Measurements from ENCODE around the gene CALML5. TPM values are rescaled to one million over a fixed set of nuclear protein-coding genes. Genes with fewer than 3 reads are reported as not detected.

CALML5 gene
- polyA plus RNA-seq, 1 donor = 0.99 TPM

DNA sequence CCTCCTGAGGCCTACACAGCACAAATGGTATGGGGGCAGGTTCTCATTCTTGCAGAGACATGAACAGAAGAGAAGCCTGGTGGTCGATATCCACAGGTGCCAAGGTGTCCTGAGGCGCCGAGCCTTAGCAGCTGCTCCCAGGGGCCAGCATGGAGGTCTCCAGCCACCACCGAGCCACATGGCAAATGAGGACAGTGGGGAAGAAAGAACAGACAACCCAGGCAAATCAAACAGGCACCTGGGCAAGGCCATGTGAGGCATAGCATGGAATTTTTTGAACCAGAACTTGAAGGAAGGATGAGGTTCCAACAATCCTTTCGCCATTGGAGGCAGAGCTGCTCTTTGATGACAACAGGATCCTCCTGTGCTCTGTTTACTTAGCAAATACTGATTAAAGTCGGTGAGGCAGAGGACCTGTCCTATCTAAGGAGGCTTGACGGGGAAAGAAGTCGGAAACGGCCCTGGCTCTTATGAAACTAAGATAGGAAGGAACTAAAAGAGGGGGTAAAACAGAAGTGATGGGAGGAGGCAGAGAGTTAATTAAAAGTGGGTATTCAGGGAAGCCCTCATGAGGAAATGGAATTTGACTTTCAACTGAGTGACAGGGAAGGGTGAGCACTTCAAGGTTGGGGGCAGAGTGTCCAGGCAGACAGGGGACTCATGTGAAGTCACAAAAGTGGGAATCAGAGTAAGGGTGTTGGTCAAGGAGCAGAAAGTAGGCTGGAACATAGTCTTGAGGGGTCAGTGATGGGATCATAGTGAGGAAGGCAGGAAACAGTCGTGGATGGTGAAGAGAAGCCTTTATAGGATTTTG, 16.8 kb upstream of the CALML5 start:
- DNase-seq = no peak

DNA sequence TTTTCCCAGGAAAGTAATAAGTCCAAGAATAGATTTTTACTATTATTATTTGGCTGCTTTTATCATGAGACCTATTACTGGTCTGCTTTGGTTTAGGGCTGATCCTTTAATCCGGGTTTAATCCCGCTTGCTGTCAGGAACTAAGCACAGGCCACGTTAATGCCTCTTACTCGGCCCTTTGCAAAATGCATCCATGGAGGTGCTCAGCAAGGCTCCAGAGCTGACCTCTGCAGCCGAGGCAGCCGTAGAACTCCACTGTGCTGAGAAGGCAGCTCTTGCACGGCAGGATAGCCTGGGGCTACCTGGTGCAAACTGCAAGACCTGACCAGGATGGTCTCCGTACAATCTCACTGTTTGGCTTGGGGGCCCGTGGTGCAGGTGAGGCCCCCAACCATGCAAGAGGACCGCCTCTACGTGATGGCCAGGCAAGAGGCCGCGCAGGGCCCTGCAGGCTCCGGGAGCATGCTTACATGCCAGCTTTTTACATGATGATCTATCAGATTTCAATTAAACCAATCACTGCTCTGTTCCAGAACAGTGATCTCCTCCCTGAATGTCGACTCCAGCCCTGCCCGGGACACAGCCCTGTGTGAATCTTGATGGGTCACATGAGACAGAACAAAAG, 15.0 kb upstream of the CALML5 start:
- DNase-seq = no peak

DNA sequence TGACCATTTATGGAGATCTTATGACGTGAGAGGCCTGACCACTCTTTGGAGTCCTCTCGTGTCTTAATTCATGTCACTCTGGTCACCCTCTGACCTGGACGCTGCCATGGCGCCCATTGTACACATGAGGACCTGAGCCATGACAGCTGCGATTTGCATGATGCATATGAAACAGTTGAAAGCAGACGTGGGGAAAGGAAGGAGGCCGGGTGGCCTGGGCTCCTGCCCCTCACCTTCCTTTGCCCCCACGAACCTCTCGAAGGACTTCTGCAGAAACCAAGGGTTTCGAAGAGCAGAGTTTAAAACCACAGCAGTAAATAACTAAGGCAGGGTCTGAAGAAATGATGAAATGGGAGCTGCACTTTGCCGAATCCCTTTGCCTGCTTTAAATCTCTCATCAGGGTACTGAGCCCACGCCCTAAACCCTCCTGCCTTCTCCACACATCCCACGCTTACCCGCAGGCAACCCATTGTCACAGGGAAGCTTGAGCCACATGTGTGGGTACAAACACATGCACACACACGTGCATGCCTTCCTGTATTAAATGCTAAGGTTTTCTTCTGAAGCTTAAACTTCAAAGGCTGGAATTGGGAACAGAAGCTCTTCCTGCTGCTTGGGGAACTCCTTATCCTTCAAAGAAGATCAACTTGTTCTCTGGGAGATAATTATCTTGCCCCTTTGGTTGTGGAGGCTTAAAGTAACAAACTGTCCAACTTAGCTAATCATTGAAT, 13.7 kb upstream of the CALML5 start:
- DNase-seq = no peak

DNA sequence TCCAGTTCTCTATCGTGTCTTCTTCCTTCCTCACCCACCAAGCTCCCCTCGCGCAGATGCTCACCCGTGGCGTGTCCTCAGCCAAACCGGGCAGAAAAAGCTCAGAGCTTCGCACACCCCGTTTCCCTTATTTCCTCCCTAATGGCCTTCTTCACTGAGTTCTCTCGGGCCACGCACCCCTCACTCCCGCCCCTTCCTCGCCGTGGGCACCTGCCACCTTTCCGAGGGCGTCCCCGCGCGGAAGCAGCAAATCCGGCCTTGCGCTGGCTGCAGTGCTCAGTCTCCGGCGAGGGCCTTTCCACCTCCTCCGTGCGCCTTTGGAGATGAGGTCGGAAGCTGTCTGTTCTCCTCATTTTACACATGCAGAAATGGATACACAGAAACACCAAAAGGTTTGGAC, 13.0 kb upstream of the CALML5 start:
- DNase-seq = no peak

DNA sequence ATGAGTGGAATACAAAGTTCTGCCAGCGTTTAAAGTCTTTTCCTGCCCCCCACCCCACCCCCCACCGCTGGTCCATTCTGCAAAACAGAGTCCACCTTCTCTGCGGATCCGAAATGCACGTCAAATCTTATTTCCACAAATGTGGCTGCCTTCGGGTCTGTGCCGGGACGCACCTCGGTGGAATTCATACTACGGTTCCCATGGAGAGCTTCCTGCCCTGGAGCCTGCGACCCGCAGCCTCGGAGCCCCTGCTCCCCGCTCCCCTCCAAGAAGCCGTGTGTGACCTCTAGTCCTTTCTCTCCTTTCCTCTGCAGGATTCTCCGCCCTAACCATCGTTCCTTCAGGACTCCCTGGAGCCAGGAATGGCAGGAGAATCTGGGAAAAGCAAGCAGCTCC, 12.5 kb upstream of the CALML5 start:
- DNase-seq = no peak

DNA sequence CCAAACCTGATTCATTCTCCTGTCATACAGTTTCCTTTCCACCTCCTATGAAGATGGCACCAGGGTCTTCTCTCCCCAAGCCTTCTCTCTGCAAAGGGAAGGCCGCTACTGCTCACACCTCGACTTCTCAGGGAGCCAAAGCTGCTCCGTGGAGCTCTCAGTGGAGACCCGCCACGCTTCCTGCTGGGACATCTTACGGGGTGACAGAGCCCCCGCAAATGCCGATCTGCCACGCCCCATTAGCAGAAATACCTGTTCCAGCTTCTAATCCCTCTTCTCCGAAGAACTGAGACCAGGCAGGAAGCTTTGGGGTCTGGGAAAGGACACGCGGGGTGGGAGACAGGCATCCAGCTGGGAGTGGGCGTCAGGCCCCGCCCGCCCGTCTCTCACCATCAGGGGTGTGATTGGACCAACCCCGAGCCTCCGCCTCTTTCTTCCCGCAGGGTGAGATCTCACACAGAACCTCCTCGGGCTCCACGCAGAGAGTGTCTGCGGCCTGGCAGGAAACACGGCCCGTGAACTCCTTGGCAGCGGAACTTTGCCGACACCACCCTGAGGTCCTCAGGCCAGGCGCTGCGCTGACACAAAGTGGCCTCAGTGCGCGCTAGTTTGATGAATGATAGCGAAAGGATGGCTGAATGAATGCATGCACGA, 12.0 kb upstream of the CALML5 start:
- DNase-seq = no peak

DNA sequence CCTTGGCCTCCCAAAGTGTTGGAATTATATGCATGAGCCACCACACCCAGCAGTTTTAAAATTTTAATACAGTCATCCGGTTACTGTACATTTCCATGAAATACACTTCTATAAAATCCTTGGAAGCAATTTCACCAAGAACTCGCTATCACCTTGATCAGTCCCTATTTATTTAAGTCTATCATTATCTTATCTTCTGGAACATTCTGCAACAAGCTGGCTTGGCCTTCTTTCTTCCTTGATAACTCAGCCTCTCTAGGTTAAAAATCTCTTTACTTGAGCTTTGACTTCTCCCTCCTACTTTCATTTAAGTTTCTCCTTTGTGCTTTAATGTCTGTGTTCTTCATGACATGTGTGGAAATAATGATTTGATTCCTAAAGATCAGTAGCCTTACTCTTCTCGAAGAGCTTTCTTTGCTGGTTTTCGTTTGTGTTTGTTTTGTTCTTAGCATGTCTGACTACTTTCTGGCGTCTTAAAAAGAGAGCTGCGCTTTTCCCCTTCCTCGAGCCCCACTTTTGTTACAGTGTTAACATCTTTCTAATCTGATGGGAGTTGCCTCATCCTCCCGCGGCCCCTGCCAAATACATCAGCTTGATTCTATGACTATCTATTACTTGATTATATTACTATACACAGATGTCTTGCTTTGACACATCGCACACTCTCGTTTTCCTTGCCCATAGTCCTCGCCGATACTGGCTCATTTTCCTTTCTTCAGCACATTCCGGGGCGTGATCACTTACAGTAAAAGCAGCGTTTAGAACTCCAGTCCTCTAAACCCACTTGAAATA, 11.1 kb upstream of the CALML5 start:
- DNase-seq = no peak

DNA sequence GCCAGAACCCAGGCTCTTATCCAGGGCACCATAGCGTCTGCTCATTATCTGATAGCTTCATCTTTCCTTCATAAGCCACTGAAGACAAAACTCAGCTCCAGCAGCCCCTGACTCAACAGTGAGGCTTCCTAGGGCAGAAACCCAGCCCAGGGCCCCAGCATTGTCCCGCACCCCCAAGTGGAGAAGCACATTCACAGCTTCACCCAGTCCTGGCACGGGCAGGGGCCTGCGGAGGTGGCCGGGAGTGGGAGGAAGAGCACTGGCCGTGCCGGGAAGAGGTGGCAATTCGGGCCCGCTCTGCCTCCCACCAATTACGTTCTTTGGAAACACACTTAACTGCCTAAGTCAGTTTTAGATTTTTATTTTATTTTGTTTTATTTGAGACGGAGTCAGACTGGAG, 10.3 kb upstream of the CALML5 start:
- no peak for DNase-seq

DNA sequence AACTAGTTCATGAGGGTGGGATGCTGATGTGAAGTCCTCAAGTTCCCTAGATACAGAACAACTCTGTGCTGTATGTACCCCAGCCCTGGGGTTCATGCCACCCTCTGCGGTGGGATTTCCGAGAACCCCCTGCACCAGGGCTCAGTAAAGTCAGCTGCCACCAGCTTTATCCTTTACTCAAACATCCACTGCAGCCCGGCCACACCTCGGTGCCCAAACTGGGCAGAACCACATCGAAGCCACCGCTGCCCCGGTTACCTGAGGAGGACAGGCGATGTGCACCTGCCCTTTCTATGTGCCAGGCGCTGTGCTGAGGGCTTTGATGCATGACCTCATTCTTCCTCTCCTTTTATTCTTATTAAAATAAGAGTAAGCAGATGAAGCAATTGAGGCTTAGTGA, 9.9 kb upstream of the CALML5 start:
- no peak for DNase-seq

DNA sequence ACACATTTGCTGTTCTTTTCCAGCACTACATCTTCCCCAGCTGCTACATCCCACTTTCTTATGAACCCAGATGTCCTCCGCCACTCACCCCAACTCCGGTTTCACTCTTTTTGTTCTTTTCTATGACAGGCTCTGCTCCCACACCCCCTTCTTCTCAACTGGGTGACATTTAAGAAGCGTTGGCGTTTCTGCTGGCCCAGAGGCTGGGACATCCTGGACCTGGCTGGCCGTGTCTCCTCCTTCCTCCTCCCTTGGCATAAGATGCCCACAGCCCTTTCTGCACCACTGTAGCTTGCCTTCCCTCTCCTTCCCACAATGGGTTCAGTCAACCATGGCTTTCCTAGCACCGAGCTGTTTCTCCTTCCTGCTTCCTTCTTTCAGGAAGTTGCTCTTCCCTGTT, 9.4 kb upstream of the CALML5 start:
- no peak for DNase-seq

DNA sequence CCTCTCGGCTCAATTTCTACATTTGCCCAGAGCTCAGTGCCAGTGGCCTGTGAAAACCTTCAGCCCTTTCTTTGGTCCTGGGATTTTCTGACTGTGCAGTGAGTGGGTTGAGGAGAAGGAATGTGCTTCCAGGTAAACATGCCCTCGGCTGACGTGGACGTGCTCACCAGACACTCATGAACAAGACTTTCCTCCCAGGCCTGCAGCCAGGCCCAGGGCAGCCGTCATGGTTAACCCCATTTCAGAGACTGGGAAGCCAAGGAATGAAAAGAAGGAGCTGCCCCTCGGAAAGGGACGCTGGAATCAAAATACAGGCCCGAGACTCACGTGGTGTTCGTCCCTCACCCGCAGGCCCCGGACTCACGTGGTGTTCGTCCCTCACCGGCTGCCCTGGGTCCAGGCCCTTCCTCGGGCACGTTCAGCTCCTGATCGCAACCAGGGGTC, 8.8 kb upstream of the CALML5 start:
- DNase-seq = no peak

DNA sequence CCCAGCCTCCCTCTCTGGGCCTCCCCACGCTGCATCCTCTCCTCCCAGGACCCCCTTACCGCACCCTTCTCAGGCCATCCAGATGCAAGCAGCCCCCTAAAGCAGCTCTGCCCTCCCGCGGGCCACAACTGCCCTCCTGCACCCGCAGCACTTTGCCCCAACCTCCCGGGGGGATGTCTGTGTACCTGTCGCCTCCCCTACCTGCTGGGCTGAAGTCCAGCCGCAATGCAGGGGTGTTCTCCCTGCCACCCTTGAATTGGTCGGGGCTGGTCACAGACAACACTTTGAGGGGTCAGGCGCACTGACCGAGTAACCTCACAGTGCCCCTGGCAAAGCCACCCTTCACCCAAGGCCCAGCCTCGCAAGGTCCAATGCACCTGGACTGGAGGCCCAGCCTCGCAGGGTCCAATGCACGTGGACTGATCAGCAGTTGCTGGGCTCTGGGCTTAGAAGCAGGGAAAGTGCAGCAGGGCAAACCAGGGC, 8.3 kb upstream of the CALML5 start:
- no peak for DNase-seq

DNA sequence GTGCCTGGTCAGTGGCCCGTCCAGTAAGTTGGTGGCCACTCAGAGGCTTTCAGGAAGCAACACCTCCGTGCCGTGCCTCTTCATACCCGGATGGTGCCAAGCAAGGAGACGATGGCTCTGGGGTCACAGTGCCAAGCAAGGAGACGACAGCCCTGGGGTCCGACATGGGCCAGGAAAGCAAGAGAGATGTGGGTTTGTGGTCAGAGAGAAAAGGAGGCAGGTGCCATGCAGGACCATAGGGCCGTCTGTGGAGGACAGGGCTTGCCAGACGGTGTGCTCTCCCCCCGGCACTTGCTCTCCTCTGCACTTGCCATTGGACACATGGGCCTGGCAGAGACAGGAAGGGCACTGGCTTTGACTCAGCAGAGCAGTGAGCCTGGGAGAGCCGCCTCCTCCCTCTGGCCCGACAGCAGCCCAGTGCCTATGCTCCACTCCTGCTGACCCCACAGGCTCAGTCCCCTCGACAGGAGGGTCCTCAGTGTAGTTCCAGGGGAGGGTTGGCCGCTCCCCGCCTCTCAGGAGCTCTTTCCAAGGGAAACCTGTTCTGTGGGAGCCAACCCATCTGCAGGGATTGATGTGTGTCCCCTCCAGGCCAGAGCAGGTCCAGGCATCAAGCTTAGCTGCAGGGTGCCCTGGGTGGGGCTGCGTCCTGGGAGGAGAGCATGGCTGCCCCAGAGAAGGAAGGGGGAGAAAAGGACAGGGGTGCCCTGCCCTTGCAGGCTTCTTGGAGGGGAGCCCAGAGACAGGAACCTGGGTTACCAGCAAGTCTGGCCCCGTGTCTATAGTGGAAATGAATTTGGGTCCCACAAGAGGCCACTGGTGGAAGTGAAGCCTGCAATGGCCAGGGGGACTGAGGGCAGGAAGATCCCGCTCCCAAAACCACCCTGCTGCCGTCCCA, 7.6 kb upstream of the CALML5 start:
- no peak for DNase-seq

DNA sequence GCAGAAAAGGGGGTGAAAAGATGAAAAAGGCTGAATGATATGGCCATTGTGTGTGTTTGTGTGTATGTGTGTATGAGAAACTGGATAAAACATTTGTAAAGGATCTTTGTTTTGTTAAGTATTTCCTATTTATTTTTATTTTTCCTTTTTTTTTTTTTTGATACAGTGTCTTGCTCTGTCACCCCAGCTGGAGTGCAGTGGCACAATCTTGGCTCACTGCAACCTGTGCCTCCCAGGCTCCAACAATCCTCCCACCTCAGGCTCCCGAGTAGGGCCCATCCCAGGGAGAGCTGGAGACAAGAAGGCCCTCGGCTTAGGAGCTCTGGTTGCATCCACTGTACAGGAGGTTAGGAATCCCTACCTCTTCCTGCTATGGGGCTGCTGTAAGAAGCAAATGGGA, 6.9 kb upstream of the CALML5 start:
- no peak for DNase-seq

DNA sequence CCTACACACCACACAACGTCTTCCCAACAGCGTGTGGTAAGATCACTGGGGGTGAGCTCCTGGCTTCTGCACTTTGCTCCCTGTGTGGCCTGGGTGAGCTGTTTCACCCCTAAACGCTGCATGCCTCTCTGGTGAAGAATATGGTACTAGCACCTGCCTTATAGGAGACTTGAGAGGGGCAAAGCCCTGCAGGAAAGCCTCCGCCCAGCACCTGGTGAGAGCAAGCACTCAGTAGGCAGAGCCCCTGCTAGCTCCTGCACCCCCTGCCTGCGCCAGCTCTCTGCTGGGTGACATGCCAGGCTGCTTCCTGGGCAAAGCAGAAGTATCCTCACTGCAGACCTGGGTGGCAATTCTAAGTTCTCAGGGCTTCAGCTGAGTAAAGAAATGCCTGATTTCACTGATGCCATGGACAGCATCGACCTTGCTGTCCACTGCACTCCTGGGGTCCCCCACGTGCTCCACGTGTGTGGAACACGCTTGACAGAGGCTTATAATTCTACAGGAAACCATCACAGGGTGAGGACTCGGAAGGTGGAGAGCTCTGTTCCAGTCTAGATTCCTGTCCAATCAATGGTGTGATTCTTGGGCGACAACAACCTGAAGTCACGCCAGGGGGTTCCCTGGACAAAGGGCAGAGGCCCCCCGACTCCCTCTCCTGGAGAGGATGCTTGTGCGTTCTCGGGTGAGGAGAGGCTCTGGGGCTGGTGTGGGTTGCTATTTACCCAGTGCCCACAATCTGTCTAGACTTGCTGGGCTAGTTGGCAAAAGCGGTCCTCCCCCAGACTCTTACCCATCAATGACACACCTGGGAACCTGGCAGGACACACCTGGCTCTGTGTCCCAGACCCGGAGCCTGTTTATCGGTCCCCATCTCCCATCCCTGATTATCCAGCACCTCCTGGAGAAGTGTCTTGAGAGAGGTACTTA, 5.0 kb upstream of the CALML5 start:
- no peak for DNase-seq

DNA sequence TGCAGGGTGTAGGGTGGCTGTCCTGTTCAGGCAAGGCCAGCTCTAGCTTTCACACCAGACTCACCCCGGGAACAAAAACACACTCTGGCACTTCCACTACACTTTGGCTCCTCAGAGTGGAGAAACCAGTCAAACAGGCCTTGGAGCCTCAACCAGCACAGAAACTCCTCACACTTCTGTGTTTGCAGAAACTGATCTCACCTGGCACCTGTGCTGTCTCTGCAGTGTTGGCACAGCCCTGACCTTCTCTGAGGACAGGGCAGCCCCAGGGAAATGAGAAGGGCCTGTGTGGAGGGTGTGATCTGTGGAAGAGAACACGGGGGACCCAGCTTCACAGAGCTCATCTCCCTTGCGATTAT, 4.1 kb upstream of the CALML5 start:
- DNase-seq = no peak

DNA sequence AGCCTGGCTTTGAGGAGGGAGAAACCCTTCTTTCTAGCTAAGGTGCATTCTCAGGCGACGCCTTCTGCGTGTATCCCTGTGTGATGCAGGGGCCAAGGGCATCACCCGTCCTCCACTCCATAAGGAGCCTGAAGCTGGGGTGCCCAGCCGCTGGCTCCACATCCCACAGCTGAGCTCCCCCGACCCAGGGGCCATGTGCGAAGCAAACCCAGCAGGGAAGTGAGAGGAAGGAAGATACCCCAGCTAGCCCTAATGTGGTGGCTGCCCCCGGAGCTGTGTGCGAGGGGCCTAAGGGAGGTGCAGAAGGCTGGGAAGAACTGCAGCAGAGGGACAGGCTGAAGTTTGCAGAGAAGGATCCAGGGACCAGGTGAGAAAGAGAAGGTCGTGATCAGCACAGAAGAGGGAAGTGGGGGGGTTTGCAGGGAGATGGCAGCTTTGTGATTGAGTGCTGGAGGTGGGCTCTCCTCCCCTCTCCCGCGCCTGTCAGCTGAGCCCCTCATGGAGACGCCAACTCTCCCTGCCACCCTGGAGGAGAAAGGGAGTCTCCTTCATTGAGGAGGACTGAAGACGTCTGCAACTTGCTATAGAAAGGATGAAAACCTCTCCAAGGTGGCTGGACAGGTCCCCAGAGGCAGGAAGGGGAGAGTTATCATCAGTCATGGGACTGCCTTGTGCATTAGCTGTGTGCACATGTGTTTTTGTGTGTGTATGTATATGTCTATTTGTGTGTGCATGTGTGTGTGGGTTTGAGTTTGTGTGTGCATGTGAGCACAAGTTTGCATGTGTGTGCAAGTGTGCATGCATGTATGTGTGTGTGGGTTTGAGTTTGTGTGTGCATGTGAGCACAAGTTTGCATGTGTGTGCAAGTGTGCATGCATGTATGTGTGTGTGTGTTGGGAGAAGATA, 3.5 kb upstream of the CALML5 start:
- DNase-seq = no peak

DNA sequence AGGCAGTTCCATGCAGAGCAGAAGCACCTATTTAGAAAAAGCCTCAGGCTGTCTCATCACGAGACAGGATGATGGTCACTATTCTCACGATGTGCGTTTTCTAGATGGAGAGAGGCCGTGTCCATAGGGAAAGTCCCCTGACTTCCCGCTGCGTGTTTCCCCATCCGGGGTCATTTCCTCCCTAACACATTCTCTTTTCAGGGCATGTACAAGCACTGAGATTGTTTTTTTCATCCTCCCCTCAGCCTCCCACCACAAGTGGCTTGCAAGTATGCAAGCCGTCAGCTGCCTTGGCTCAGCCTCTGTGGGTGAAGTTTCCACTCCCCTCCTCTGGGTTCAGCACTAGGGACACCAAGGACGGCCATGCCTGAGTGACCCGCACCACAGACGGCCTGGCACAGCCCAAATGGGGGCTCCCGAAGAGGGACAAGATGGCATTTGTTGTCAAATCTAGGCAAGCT, 2.7 kb upstream of the CALML5 start:
- DNase-seq = no peak

DNA sequence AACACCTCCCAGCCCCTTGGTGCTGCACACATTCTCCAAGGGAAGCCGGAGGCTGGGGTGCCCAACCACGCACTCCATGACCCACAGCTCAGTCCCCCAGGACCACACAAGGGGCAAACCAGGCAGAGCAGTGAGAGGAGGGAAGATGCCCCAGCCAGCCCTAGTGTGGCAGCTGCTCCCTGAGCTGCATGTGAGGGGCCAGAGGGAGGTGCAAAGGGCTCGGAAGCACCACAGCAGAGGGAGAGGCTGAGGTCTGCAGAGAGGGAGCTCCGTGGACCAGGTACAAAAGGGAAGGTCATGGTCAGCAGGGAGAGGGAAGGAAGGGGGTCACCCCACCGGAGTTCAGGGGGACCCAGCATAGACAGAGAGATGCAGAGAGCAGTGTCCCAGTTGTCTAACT, 1.5 kb upstream of the CALML5 start:
- no peak for DNase-seq

Measured in hindlimb muscle (tissue), 1 donor.